Right renal cortex interstitium (tissue), 3 donors: ENCODE measurements around the gene TTK. TPM values are rescaled to one million over a fixed set of nuclear protein-coding genes. Genes with fewer than 3 reads are reported as not detected.

ENCODE experiments used
- DNase-seq, 3 donors: peaks; one replicate each; pipeline ENCODE4 v3.0.0-alpha.2; 2013; ENCODE audit warnings: low read depth in 3 of 3, low spot score in 2 of 3
- polyA plus RNA-seq, 3 donors: library from polyadenylated mRNA; unstranded; fragments of 120-200 nt; gene quantifications; one replicate each; pipeline ENCODE4 v1.2.1, GENCODE V29; 2013; ENCODE audit not compliant: insufficient read length in 3 of 3

TTK gene
- polyA plus RNA-seq: 10 to 100 TPM; 22.4 to 25.8 (median 23.6) TPM

DNA sequence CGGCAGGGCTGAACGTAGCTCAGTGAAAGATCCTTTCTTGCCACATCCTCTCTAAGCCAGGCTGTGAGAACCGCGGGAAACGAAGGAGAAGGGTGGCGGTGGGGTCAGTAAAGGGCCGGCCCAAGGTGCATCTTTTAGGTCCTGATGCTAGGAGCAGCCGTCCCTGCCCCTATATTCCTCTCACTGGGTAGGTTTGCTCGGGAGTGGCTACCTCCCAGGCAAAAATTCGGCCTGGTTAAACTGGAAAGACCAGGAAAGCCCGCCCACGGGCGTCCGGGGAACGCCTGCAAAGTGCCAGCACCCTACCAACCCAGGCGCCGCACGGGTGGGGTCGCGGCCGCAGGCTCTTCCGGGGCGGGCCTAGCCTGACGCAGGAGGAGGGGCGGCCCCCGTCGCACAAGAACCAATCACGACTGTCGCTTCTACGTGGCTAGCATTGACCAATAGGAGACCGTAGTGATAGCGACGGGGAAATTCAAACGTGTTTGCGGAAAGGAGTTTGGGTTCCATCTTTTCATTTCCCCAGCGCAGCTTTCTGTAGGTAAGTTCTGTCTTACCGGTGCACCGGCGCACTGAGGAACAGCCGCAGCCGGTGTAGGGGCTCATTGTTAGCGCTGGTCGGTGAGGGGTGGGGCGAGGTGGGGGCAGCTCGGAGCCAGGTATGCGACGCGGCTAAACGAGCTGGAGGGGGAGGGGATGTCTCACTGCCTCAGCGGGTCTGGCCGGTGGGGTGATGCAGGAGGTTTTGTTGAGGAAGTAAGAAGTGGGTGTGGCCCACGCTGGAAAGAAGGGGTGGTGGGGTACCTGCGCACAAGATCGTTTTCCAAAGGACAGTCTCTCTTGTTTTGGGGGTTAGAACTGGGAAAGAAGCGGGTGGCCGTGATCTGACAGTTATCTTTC, at the start of gene TTK:
TTK (plus strand) TSS at position 477 of the 900 bp plus-strand sequence. CDS start 1,195 bp downstream, outside the sequence.
- DNase-seq: peak; percentile 70 to 88 (median 80)

DNA sequence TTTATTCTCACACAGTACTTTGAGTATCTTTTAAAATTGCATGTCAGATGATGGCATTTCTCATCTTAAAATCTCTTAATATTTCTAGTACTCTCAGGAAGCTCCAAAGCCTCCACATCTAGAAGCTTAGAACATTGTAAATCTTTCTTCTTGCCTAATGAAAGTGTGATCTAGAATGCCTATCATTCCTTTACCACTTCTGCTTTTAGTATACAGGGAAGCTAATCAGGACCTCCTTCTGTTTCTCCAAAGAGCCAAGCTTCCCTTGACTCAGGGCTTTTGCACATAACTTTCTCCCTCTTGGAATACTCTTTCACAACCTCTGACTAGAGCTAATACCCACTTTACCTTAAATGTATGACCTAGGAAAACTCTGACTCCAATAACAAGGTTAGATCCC, 49.6 kb upstream of the TTK start:
- no peak for DNase-seq

DNA sequence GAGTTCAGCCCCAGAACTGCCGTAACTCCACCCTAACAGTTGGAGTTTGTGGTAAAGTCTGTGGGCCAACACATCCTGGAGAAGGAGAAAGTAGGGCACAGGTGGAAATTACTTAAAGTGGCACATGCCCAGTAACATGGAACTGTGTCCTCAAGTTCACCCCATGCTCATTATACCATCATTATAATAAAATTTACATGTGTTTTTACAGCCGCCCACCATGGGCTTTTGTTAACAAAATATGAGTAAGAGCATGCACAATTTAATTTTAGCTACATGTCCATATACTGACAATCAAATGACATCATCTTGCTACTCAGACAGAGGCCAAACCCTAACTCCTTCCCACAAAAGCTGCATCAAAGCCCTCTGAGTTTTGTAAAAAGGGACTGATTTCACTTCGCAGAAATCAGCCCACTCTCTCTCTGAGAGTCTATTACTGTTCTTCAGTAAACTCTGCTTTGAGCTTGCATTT, 39.8 kb upstream of the TTK start:
- DNase-seq: no peak

DNA sequence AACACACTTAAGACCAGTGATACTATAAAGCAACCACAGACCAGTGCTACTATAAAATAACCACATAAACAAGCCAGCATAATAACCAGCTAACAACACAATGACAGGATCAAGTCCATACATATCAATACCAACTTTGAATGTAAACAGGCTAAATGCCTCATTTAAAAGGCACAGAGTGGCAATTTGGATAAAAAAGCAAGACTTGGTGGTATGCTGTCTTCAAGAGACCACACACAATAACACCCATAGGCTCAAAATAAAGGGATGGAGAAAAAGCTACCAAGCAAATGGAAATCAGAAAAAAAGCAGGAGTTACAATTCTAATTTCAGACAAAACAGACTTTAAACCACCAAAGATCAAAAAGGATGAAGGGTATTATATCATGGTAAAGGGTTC, 37.3 kb upstream of the TTK start:
- DNase-seq: no peak

DNA sequence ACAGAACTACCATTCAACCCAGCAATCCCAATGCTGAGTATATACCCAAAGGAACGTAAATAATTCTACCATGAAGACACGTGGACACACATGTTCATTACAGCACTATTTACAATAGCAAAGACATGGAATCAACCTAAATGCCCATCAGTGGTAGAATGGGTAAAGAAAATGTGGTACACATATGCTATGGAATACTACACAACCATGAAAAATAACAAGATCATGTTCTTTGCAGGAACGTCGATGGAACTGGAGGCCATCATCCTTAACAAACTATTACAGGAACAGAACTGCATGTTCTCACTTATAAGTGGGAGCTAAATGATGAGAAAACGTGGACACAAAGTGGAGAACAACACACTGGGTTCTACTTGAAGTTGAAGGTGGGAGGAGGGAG, 34.7 kb upstream of the TTK start:
- DNase-seq: no peak

DNA sequence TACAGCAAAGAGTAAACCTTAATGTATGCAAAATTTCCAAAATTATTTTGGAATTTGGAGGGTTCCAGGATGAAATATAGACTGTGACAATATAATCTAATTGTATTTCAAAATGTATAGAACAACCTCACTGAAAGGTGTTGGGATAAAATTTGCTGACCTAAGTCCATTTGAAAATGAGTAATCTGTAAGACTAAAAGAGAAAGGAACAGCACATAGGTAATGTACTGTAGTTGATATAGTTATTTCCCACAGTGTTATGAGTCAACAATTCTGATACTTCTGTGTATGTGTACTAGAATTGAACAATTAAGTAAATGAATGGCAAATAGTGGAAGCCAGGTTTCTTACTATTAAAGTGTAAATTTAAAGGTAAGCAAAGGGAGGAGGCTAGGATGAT, 33.3 kb upstream of the TTK start:
- no peak for DNase-seq

DNA sequence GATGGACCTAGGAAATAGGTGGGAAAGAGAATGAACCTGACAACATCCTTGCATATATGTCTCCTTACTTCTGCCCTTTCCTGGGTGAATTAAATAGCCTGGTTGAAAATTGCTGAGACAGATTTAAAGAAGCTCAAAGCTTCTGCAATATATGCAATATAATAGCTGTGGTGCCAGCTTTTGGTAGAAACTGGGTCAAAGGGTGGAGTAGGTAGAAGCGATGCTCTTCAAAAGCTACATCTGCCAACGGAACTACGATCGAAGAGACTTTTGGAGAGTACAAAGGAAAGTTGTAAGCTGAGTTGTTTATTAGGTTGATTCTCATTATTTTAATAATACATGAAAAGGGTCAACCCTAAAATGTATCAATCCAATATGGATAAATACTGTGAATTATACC, 22.8 kb upstream of the TTK start:
- no peak for DNase-seq

DNA sequence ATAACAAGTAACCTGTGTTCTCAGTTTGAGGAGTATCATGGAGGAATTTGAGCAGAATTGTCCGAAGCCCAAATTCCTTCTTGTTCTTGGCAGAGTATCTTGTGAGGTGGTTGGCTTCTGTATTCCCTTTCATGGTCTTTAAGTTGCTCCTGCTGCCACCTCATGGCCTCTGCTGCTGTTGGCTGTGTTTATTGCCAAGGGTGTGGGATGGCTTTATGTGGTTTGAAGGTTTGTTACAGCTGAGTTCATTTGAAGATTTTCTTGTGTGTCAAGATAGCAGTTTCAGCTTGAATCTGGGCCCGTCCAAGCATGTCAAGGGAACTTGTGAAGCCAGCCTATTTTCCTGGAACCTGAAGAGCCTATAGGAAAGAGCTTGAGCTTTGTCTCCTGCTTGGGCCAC, 20.2 kb upstream of the TTK start:
- DNase-seq: no peak

DNA sequence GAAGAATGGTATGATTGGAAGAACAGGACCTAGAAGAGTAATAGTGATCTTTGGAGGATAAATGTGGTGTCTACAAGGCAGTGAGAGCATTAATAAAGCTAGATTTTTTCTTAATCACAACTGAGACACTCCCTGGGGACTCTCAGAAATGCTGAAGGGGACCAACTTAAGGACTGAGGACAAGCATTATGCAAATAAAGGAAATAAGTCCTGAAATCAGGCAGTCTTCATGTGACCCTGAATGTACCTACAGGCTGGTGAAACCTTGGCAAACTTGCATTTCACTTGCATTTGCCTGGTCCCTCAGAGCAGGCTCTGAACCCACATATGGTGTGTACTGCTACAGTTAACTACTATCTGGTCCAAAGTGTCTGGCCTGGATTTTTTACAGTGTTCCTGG, 19.3 kb upstream of the TTK start:
- DNase-seq: no peak

DNA sequence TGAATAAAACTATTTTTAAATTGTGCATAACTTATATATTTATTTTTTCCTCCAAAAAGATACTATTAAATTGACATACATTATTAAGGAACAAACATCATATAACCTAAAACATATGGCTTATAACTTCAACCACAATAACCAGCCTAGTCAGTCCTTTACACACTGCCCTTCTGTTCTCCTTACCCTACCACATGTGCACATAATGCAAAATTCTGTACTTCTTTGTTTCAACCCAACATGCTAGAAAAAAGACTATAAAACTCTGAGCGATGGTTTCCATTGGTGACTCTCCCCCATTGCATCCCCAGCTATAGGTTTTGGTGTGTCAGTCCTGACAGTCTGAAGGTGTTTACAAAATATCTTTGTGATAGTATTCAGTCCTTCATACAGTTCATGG, 14.8 kb upstream of the TTK start:
- DNase-seq: no peak

DNA sequence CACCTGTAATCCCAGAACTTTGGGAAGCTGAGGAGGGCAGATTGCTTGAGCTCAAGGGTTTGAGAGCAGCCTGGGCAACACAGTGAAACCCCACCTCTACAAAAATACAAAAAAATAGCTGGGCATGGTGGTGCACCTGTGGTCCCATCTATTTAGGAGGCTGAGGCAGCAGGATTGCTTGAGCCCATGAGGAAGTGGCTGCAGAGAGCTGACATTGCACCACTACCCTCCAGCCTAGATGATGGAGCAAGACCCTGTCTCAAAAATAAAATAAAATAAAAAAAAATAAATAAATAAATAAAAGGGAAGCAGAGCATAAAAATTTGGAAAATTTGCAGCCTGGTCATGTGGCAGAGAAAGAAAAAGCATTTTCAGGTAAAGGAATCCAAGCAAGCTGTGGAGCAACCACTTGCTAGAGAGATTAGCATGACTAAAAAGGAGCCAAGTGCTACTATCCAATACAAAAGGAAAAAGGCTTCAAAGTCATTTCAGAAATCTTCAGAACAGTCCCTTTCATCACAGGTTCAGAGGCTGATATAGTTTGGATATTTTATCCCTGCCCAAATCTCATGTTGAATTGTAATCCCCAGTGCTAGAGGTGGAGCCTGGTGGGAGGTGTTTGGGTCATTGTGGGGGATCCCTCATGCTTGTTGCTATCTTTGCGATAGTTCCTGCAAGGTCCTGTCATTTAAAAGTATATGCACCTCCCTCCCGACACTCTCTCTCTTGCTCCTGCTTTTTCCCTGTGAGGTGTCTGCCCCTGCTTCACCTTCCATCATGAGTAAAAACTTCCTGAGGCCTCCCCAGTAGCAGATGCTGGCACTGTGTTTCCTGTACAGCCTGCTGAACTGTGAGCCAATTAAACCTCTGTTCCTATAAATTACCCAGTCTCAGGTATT, 11.2 kb upstream of the TTK start:
- DNase-seq: no peak

DNA sequence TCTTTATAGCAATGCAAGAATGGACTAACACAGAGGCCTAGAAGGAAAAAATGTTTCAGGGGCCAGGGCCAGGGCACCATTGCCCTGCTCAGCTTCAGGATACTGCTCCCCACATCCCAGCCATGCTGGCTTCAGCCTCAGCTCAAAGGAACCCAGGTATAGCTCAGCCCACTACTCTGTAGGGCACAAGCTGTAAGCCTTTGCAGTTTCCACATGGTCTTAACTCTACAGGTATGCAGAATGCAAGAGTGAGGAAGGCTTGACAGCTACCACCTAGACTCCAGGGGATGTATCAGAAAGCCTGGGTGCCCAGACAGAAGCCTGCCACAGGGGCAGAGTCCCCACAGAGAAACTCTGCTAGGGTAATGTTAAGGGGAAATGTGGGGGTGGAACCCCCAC, 10.5 kb upstream of the TTK start:
- DNase-seq: no peak

DNA sequence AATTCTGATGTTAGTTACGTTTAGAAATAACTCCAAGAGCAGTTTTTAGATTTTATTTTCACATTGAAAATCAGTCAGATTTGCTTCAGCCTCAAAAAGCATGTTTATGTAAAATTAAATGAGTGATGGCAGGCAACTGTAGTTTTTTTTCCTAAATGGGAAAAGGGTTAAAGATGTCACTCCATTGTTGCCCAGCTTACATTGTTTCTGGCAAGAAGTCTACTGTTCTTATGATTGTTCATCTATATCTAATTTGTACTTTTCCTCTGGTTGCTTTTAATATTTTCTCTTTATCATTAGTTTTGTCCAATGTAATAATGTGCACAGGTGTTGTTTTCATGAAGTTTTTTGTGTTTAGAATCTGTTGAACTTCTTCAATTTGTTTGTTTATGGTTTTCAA, 6.7 kb upstream of the TTK start:
- no peak for DNase-seq

DNA sequence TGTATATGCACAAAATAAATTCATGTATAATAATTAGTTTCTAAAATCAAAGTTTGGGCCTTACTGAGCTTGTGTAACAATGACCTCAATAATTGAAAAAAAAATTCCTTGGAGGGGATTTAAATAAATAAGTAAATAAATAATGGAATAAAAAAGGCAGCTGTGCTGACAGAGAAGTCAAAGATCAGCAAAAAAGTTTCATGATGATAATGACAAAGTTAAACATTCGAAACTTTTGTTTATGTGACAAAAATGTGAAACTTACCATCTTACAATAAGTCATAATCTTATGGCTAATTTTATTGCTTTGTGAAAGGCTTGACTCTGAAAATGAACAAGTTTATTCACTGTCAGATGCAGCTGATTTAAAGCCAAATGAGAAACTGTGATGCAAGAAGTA, 3.1 kb upstream of the TTK start:
- DNase-seq: no peak

DNA sequence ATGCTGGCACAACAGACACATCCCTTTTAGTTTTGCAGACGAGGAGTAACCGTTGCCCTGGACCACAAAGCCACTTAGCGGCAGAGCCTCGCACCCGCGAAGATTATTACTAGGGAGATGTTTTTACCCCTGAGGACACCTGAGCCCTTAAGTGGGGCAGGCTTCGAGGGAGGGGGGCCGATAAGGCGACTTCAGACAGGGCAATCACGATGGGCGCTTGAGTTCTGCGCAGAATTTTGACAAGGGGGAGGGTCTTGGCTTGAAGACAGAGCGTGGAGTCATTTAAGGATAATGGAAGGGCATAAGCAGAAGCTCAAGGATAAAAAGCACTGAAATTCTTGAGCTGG, 650 bp upstream of the TTK start:
- DNase-seq: peak in 2 of 3 donors; percentile 23 to 31

DNA sequence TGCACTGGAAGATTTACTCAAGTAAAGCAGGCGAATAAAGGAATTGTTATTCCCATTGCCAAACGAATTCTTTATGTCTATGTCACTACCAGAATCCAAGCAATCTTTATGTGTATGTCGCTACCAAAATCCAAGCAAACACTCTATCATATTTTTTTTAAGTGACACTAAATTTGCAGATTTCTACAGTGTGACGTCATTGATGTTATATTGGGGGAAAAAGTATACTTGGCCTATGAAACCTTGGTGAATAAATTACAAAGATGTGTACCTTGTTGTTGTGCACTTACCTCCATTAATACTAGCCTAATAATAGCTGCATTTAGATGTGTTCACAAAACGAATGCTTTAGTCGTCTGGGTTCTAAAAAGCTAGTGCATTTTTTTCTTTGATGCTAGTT, 957 bp downstream of the TTK start:
- no peak for DNase-seq

DNA sequence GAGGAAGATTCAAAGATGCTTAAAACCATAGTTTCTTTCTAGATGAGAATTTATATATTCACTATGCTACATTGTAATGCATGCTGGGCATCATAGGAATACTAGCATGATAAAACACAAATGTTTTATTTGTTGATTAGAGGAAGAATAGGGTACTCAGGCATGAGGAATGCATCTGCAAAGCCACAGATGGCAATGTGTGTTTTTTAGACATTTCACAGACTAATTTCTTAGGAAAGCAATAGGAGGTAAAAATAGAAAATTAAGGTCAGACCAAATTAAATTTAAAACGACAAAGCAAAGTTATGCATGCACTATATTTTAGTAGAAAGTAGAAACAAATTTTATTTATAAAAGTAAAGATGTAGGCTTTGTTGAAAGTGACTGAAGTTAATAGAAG, 2.1 kb downstream of the TTK start:
- DNase-seq: no peak

DNA sequence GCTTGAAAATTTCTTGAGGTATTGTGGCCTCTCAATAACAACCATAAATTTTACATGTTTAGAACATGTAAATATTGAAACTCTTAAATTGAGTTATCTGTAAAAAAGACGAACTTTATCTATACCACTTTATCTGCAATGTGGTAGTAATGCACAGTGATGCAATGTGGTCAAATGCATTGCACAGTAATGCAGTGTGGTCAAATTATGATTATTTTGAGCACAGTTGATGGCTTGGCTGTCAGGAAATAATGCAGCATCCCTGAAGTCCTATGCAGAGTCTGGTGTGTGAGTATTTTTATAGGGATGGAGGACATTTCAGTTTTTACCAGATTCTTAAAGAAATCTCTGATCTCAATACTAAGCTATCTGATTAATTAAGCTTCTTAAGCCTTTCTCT, 5.1 kb downstream of the TTK start:
- no peak for DNase-seq

DNA sequence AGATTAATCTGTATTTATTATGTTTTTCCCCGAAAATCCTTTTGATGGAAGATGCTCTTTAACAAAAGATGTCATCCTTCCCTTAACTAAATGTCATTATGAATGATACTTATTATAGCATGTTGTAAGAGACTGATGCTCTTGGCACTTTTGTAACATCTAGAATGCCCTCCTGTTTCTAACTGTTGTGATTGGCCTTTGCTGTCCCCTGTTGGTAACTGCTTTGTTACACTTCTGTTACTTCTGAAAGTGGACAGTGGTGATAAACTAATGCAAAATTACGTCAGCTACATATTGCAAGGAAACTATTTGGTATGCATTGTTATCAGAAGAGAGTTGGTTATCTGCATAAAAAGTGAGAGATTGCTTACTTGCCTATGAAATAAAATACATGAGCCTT, 5.8 kb downstream of the TTK start:
- no peak for DNase-seq

DNA sequence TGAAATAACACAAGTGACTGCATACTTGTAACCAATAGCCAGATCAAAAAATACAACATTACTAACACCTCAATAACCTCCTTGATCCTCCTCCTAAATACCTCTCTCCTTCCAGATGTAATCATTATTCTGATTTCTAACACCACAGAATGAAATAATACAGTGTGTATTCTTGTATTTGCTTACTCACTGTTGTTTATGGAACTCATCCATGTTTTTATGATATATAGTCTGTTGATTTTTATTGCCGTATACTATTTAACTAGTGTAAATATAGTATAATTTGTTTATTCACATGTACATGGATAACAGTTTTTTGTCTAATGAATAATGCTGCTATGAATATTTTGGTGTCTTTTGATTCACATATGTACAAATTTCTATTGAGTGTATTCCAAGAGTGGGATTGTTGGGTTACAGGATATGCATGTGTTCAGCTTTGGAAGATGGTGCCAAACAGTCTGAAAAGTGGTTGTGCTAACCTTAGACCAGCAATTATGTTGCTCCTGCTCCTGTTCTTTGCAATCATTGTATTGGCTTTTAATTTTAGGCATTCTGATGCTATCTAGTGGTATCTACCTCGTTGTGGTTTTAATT, 11.5 kb downstream of the TTK start:
- DNase-seq: no peak

DNA sequence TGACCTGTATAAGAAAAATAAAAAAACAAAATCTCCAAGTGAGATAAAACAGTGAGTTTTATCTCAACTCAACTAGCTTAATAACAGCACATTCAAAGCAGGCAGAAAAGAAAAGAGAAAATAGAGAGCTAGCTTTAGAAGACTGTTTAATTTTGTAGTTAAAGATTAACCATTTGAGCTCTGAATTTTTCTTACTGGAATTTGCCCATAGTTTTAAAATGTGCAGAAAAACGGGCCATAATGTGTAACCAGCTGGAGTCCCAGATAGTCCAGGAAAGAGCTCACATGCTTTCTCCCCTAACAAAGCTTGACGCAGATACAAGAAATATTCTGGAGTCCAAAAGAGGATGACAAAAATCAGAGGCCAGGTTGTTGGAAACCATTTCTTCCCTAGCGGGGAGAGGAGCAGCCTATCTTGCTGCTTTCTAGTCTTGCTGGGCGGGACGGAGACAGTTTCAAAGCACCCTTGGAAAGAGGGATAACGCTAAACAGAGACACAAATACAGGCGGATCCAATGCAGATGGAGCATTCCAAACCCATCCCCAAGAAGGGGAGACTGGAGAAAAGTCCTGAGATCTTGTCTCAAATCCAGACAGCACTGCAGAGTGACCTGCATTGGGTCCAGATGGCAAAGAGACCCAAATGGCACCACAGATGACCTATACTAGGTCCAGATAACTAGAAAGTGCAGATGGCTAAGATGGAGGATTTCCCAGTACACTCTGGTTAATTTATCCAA, 16.1 kb downstream of the TTK start:
- no peak for DNase-seq
